GM18517 (cell line): ENCODE measurements around the gene RPS14.

Experiments used
- ATAC-seq: cut with Tn5 transposase; IDR thresholded peaks from one replicate; pipeline ENCODE4 v1.9.1; 2021; ENCODE audit warnings: mild to moderate bottlenecking, moderate library complexity; ENCODE audit not compliant: unreplicated experiment

The RPS14 gene

DNA sequence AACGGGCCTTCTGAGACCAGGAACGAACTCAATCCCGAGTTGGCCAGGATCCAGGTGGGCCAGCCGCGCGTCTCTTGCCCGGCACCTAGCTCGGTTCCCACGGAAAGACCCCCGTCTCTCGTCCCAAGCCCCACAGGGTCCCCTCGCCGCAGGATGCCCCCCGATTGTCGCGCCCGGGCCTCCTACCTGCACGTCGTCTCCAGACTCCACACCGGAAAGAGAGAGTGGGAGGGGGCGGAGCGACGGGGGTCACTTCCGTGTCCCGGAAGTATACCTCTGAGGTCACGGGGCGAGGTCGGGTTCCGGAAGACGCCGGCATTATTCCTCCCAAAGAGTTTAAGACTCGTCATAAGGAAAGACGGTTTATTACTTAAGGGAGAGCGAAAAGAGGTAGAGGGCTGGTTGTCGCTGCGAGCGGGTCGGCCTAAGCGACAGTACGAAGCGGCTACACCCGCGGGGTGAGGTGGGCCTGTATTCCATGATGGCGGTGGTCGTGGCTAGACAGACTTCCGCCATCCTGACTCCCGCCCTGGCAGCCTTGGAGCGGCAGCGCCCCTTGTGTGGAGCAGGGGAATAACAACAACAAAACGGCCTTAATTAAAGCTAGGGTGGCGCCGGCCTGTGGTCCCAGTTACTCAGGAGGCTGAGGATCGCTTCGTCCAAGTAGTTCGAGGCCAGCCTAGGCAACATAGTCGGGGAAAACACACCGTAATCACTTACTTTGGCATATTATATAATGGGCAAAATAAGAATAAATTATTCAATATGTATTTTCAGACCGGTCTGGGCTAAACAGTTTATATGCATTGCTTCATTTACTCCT lies at the start of gene RPS14:
RPS14 (minus strand) TSS at position 223 of the 823 bp plus-strand sequence. CDS start 2,006 bp downstream, outside the sequence.
- ATAC-seq = peak; percentile 95

DNA sequence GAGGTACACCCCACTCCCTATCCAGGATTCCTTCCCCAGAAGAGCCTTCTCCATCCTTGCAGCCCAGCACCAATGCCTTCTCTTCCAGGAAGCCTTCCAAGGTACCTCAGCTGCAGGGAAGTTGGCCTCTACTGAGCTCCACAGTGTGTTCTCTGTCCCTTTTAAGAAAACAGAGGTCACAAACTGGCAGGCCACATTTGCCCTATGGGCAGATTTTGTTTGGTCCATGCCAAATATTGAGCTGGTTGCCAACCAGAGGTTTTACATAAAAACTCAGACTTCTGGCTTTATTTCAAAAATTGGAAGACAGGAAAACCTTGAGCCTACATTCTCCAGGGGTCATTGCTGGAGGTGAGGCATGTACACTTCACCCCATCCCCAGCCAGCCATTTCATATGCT lies 49.4 kb upstream of the RPS14 start:
- ATAC-seq = no peak

DNA sequence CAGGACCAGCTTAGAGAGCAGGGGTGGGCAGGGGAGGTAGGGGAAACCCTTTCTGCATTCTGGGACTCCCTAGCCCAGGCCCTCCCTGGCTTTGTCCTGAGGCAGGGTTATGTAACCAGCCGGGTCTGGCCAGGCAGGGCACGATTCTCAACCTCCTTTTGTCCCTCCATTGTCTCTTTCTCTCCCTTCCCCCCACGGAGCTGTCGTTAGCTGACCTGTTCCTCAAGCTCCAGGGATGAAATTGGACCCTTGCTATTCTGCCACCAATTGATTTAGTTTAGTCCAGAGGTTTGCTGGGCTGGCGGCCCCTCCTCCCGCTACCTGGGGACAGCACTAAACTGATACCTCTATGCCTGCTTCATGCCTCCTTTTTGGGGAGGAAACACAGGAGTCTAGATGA lies 49.0 kb upstream of the RPS14 start:
- no peak for ATAC-seq

DNA sequence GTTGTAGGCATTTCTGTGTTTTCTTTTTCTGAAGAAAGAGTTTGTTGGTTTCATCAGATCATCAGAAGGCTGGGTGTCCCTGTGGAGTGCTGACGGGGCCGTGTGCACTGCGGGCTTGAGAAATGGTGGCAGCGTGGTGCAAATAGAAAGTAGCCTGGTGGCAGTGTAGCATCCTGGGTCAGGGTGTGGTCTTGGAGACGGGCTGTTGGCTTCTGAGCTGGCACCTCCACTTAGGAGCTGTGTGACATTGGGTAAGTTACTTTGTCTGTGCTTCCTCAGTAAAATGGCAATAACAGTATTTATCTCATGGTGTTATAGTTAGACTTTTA lies 48.4 kb upstream of the RPS14 start:
- no peak for ATAC-seq

DNA sequence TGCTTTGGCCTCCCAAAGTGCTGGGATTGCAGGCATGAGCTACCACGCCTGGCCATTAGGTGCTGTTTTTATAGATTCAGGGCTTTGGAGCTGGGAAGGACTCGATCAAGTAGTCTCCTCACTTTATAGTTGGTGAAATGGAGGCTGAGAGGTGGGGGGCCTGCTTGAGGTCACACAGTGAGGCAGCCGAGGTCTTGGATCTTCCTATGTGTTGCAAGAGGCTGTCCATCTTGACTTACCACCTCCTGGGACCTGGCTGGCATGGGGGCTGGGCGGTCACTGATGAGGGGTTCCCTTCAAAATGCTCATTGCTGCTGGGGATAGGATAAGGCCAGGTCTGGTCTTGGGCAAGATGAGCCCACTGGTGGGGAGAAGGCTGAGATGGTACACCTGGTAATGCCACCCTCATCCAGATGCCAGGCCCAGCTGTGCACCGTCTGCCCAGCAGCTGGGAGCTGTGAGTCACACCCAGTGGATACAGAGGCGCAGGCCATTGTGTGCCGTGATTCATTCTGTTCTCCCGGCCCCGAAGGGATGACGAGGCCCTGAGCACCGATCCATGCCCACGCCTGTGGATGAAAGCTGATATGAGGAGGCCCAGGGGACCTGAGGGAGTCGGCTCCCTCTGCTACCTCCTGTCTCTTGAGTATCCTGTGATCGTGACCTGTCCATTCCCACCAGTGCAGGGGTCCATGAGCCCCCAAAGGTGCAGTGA lies 47.9 kb upstream of the RPS14 start:
- ATAC-seq = no peak

DNA sequence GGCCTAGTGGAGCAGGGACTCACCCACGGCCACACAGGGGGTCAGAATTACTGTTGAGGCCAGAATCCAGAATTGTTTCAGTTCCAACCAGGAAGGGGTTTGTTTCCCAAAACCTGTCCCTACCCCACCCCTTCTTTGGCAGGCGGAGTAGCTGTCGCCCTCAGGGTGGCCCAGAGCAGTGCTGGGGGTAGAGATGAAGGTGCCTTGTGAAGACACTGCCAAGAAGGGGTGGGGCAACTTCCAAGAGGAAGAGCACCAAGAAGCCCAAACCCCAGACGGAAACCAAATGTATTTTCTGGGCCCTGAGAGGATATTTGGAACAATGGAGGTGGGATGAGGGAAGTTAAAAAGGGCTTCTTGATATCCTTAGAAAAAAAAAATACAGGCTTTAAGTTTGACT lies 47.0 kb upstream of the RPS14 start:
- no peak for ATAC-seq

DNA sequence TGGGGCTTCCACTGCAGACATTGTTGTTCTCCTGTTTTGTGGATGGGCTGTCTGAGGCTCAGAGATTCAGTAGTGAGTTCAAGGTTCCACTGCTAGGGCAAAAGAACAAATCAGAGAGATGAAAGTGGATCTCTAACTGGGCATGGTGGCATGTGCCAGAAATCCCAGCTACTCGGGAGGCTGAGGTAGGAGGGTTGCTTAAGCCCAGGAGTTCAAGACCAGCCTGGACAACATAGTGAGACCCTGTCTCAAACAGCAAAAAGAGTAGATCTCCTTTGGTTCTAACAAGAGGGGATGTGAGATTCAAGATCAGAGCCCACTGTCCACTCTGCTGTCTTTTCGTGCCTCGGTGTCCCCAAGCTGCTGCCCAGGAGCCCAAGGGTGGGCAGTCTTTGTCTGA lies 46.6 kb upstream of the RPS14 start:
- no peak for ATAC-seq

DNA sequence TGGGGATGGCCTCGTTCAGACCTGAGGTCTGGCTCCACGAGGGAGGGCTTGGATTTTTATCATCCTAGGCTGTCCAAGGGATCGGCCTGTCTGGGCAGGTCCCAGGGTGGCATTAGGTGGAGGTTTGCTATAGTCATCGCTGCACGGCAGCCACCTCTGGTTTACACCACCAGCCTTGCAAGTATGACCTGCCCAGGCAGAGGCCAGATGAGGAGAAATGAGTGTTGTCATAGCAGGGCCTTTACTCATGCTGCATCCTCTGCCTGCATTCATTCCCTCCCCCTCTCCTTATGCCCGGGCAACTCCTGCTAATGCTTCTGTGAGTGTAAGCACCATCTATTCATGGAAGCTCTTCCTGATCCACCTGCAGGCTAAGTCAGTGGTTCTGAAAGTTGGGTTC lies 43.1 kb upstream of the RPS14 start:
- ATAC-seq = no peak

DNA sequence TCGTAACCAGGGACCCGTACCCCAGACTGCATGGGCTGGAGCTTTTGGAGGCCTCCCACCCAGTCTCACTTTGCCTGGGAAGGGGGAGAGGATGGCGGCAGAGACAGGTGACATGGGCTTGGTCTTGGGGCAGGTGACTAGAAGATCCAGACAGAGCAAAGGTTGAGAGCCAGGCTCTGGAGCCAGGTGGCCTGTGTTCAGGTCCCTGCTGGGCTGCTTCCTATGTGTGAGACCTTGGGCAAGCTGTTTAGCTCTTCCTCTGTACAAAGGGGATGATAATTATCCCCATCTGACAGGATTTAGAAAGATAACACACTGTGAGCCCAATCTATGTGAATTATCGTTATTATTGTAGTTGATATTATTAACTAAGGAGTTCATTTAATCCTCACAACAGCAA lies 42.3 kb upstream of the RPS14 start:
- no peak for ATAC-seq

DNA sequence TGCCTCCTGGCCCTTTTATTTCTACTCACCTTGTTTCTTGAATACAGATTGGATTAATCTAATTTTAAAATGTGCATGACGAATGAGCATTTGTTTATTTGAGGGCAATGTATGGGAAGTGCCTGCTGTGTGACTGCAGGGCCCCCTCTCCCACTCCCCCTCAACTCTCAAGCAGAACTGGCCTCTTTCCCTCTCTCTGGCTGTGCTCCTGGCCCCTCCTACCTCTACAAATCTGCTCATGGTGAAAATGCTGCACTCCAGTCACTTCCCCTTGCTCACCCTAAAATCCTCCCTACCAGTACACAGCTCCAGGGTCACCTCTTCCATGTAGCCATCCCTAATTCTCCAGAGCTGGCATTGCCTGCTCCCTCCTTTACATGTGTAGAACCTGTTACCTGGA lies 41.2 kb upstream of the RPS14 start:
- ATAC-seq = no peak

DNA sequence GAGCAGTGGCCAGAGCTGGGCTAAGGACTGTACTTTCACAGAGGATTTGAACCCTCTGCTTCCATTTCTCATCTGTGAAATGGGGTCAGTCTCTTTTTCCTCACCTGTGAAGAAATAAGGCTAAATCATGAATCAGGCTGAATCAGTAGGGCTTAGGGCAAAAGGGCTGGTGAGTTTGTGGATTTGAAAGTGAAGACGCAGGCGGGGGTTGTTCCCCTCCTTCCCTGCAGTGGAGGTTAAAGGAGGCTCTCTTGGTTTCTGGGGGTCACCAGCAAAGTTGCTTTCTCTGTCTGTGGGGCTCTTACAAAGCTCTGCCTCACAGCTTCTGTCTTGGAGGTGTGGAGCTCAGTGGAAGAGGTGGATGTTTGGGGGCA lies 40.7 kb upstream of the RPS14 start:
- no peak for ATAC-seq

DNA sequence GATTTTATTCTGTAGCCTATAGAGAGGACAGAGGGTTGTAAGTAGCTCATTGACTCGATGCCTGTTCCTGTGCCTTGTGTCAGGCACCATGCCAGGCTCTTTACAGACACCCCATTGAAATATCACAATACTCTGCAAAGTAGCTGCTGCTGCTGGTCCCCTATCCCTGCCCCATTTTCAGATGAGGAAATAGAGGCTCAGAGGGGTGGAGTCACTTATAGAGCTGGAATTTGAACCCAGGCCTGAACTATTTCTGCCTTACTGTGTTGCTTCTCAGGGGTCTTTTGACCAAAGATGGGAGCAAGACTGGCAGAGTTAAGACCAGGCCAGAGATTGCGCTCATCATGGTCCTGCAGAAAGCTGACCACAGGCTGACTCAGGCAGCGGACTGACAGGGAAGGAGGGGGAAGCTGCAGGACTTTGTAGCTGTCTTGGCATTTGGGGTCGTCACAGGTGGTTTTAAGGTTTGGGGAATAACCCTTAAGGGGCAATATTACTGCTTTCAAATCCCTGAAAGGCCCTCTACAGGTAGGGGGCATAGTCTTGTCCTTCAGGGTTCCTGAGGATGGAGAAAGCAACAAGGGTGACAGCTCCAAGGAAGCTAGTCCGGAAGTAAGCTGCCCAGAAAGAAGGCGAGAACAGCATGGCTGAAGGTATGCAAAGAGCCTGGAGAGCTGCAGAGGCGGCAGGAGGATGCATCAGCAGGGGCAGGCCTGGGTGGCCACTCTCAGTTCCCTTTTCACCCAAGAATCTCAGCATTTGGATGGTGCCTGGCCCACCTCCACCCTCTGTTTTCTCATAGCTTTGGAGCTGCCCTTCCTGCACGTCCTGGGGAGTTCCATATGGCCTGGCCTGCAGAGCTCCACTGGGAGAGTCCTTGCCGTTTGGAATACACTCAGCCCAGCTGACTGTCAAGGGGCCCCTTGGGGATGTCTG lies 40.1 kb upstream of the RPS14 start:
- ATAC-seq = peak; percentile 86

DNA sequence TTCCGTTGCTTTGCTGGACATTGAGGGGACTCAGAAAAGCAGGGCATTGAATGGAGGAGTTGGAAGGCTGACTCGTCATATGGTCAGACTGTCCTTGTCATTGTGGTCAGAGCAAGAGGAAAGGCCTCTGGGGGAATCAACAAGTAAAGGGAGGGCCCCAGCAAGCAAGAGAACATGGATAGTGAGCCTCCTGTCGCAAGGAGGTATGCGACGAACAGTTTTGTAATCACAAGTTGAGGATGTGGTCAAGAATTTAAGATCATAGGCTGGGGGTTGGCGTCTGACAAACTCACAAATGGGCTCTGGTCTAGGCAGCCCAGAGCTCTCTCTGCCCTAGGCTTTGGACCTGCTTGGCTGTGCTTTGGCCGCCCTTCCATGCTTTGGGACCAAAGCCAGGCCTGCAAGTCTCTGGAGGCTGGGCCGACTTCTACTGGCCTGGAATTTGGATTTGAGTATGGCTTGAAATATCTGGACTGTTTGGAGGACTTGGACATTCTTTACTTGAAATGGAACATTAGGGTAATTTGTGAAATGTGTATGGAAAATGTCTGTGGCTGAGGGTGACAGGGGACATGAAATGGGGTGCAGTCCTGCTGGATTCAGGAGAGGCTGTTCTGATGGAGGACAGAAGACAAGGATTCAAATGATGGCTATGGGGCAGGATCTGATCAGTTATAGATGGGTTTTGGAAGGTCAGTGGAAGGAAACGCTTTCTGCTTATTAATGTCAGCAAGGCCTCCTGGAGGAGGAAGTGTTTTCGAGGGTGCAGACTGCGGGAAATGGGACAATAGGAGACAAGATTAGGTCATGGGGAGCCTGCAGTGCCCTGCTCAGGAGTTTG lies 39.2 kb upstream of the RPS14 start:
- ATAC-seq = no peak

DNA sequence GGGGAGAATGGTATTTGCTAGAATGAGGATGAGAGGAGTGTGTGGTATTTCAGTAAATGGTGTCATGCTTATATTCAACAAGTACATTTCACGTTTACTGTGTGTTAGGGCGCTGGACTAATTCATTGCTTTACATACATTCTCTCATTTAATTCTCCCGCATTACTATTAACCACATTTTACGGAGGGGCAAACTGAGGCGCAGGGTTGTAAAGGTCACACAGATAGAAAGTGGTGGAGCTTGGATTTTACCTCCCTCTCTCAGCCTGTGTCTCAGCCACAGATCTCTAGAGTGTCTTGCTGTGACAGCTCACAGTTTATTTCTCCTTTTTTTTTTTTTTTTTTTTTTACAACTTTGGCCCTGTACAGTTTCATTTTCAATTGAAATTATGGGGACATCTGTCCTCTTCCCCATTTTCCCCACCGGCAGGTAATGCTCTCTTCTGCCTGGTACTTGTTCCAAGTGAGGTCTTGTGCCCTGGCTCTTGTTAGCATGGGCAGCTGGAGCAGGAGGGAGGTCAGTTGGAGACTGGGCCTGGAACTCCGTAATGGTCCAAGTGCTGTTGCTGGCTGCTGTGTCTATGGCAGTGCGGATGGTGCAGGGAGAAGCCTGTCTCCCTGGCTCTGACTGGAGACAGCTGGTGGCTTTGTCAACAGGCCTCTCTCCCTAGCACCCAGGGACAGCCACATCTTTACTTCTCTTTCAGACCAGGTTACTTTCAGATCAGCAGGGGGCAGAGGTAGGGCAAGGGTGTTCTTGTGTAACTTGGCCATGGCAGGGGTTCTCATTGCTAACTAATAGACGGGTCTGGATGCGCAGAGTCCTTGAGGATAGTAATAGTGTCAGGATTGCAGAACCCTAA lies 37.9 kb upstream of the RPS14 start:
- ATAC-seq = no peak

DNA sequence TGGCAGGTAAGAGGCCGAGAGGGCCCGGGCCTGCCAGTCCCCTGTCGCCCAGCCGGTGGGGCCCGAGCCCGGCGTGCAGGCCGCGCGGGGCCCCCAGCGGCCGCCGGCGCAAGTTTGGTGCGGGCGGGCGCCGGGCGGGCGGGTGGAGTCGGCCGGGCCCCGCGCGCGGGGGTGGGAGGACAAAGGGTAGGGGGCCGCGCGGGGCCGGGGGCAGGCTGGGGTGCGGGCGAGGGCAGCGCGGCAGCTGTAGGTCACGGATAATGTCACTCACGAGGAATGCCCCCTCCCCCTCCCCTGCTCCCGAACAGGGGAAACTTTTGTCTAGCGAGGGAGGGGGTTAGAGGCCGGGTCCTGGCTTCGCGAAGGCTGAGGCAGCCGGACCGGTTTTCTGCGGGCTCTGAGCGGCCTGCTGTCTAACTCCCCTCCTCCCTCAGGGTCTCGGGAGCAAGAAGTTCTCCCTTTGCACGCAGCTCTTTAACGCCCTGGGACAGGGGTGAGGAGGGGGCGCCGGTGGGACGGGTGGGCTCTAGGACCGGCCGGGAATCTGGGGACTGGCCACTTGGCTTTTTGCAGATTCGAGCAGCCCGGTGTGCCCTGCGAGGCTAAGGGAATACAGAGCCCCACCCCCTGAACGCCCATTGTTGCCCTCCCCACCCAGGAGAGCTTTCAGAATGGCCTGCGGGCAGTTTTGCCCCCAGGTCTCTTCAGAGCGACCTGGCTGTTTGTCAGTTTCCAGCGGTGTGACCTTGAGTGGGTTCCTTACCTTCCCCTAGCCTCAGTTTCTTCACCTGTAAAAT lies 37.1 kb upstream of the RPS14 start:
- no peak for ATAC-seq

DNA sequence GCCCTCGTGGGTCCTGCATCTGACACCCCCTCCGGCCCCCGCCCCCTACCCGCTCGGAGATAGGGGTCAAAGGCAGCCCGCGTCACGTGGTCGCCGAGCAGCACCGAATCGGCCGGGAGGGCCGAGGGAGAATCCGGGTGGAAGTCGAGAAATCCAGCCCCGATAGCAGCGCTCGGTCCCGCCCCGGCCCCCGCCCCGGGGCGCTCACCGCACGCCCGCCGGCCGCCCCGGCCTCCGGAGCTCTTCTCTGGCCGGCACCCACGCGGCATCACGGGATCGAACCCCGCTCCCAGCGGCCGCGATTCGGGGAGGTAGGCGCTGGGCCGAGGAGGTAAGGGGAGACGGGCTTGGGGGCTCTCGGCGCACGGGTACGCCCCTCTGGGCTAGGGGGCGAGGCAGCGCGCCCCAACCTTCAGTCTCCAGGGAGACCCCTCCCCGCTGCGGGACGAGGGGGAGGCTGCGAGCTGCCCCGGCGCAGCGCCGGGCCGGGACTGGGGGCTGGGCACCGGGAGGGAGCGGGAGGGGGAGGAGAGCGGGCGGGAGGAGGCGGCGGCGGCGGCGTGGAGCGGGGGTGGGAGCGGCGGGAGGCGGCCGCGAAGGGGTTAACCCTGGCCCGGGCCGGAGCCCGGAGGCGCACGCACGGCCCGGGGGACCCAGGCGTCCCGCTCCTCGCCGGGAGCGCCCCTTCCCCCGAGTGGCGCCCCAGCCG lies 36.3 kb upstream of the RPS14 start:
- no peak for ATAC-seq

DNA sequence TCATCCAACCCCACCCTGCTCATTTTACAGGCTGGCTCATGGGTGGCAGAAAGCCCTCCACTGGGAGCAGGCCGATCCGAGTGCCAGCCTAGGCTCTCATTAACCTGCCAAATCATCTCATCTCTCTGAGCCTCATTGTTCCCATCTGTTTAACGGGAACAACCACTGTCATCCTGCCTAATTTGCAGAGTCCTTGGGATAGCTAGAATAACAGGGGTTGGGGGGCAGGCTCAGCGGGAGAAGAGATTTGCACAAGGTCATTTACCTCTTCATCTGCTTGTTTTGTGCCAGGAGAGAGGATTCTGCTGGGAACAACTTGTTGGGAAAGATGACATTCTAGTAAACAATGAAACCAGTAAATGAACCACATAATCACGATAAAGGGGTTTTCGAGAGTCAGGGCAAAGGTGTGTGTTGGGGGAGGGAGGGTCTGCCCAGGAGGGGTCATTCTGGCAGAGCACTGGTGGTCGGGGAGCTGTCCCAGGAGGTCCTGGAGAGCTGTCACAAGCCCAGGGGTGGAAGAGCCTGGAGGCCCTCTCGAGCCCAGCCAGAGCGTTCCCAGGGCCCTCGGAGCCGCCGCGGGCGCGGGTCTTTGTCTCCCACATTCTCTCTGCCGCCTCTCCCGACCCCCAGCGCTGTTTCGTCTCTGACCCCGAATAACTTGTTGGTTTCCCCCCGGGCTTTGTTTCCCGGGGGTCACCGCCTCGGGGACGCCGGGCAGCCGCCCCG lies 35.6 kb upstream of the RPS14 start:
- ATAC-seq = no peak

DNA sequence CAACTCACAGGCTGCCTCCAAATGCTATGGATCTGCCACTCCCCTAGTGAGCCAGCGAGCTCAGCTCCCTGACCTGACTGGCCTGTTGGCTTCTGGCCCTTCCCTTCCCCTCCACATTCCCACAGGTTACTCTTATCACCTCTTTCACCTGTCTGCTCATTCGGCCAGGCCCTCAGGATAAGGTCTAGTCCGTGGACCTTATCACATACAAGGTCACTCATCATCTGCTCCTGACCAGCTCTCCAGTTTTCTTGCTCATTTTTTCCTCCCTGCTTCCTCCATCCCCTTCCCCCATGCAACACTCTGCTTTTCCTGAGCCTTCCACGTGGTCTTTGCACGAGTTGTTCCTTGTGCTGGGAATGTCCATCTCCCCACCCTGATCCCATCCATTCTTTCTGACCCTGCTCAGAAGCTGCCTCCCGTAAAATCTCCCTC lies 32.5 kb upstream of the RPS14 start:
- ATAC-seq = no peak
